Measurements from ENCODE around the gene ACP7. TPM values are rescaled to one million over a fixed set of nuclear protein-coding genes. Genes with fewer than 3 reads are reported as not detected.

Gene ACP7
- under 0.01 TPM in 1 of 2 replicates, not detected in the other for total RNA-seq

GRCh38 chr19:39083983-39084731, at the start of gene ACP7:
ACP7 (plus strand) TSS chr19:39084368; CDS start chr19:39085270, 902 bp downstream.

GRCh38 chr19:39125554-39126311, 41.6 kb downstream of the ACP7 start, which contains the start of gene PAK4:
PAK4 (plus strand) TSS chr19:39125786; CDS start chr19:39169554, 43,768 bp downstream.

Other genes with a start within 250 kb of the ACP7 start
- 276 and 279 TPM in 2 replicates for gene HNRNPL, start 234.4 kb upstream of the ACP7 start, total RNA-seq
- gene RINL, start 206.1 kb upstream of the ACP7 start, total RNA-seq = 9.9 and 10.7 TPM in 2 replicates
- gene SIRT2, start 184.8 kb upstream of the ACP7 start, total RNA-seq = 78.6 and 82.8 TPM in 2 replicates
- 6.5 and 10.4 TPM in 2 replicates for gene NFKBIB, start 184.4 kb upstream of the ACP7 start, total RNA-seq
- not detected in 2 replicates for gene CCER2, start 172.2 kb upstream of the ACP7 start, total RNA-seq
- gene SARS2, start 153.6 kb upstream of the ACP7 start, total RNA-seq = 16.9 and 23.1 TPM in 2 replicates
- gene MRPS12, start 153.4 kb upstream of the ACP7 start, total RNA-seq = 35.8 and 37.0 TPM in 2 replicates
- gene FBXO17, start 108.6 kb upstream of the ACP7 start, total RNA-seq = 15.8 and 23.6 TPM in 2 replicates
- gene FBXO27, start 51.8 kb upstream of the ACP7 start, total RNA-seq = 0.52 and 0.76 TPM in 2 replicates
- gene PAK4, start 41.4 kb downstream of the ACP7 start, total RNA-seq = 3.1 and 4.6 TPM in 2 replicates
- gene NCCRP1, start 112.6 kb downstream of the ACP7 start, total RNA-seq = not detected in 2 replicates
- not detected in 2 replicates for gene SYCN, start 119.9 kb downstream of the ACP7 start, total RNA-seq
- gene IFNL3, start 160.6 kb downstream of the ACP7 start, total RNA-seq = not detected in 2 replicates
- gene IFNL4, start 164.5 kb downstream of the ACP7 start, total RNA-seq = not detected in 2 replicates
- gene IFNL2, start 184.0 kb downstream of the ACP7 start, total RNA-seq = not detected in 2 replicates
- gene IFNL1, start 212.0 kb downstream of the ACP7 start, total RNA-seq = not detected in 2 replicates
- 0.22 and 0.43 TPM in 2 replicates for gene LRFN1, start 236.5 kb downstream of the ACP7 start, total RNA-seq

Measured in dermis lymphatic vessel endothelial cell (primary cell).